ENCODE data around the gene C10orf143.

Gene C10orf143

DNA sequence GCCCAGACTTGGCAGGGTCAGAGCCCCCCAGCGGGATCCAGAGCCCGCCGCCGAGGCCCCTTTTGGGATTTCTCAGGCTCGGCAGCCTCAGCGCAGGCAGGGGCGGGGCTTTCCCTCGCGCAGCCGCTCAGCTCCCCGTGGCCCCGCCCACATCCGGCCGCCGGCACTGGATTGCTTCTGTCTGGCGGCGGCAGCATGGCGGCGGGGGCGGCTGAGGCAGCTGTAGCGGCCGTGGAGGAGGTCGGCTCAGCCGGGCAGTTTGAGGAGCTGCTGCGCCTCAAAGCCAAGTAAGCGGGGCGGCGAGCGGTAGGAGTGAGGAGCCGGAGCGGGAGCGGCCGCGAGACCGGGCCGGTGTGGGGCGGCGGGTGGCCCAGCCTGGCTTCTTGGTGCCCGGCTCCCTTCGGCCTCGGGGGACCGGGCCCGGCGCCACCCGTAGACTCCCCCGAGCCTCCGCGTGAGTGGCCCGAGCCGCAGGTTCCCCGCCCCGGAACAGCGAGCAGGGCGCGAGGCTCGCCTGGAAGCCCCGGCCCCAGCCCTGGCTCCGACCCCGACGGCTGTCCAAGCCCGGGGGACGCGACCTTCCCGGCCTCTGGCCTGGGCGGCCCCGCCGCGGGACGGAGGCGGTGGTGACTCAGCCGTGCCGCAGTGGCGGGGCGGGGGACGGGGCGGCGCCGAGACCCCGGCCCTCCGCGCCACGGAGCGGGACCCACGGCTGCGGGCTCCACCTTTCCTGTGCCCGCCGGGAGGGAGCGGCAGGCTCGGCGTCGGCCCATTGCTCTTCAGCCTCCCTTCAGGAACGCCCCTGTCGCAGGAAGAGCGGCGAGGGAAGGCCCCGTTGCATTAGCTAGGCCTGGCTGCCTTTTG is 25.8 kb upstream of the C10orf143 start, which contains the start of gene GLRX3:
Gene GLRX3 (plus strand): TSS at position 166 of the 864 bp plus-strand sequence. CDS start 30 bp downstream, at position 196.
- TF ChIP-seq, protein P1, sequence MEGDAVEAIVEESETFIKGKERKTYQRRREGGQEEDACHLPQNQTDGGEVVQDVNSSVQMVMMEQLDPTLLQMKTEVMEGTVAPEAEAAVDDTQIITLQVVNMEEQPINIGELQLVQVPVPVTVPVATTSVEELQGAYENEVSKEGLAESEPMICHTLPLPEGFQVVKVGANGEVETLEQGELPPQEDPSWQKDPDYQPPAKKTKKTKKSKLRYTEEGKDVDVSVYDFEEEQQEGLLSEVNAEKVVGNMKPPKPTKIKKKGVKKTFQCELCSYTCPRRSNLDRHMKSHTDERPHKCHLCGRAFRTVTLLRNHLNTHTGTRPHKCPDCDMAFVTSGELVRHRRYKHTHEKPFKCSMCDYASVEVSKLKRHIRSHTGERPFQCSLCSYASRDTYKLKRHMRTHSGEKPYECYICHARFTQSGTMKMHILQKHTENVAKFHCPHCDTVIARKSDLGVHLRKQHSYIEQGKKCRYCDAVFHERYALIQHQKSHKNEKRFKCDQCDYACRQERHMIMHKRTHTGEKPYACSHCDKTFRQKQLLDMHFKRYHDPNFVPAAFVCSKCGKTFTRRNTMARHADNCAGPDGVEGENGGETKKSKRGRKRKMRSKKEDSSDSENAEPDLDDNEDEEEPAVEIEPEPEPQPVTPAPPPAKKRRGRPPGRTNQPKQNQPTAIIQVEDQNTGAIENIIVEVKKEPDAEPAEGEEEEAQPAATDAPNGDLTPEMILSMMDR (IDR thresholded peaks at IDR 0.05; ENCODE audit: insufficient read depth, low read length, poor library complexity, severe bottlenecking): no peak

DNA sequence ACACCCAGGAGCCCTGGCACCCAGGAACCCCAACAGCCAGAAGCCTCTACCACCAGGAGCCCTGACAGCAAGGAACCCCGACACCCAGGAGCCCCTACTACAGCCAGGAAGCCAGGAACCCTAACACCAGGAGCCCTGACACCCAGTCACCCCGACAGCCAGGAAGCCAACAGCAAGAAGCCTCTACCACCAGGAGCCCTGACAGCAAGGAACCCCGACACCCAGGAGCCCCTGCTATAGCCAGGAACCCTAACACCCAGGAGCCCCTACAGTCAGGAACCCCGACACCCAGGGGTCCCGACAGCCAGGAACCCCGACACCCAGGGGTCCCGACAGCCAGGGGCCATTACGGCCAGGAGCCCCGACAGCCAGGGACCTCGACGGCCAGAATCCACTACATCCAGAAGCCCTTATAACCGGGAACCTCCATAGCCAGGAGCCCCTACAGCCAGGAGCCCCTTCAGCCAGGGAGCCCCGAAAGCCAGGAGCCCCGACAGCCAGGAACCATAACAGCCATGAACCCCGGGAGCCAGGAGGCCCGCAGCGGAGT is 25.1 kb upstream of the C10orf143 start:
- no peaks in the 10 kb centered on the region for H3K36me3 ChIP-seq (ENCODE audit: control insufficient read depth, insufficient read depth, low read length)
- TF ChIP-seq, protein P1 (IDR thresholded peaks at IDR 0.05; ENCODE audit: insufficient read depth, low read length, poor library complexity, severe bottlenecking): no peak
- no peaks in the 10 kb centered on the region for H3K27me3 ChIP-seq (replicated peaks; ENCODE audit: control insufficient read depth, insufficient read depth, low read length)
- DNase-seq (ENCODE audit: extremely low read depth, insufficient read length): no peak
- peak overlapping the region; percentile 81 for H3K4me3 ChIP-seq (replicated peaks; ENCODE audit: low read depth, low read length)

More for the DNA sequence above, 25.8 kb upstream of the C10orf143 start, which contains the start of gene GLRX3:
- no peaks in the 10 kb centered on the region for H3K27me3 ChIP-seq (replicated peaks; ENCODE audit: control insufficient read depth, insufficient read depth, low read length)
- H3K4me3 ChIP-seq (replicated peaks; ENCODE audit: low read depth, low read length): peak within 1 kb of the TSS; percentile 81
- DNase-seq (ENCODE audit: extremely low read depth, insufficient read length): peak; percentile 89
- no peaks in the 10 kb centered on the region for H3K36me3 ChIP-seq (ENCODE audit: control insufficient read depth, insufficient read depth, low read length)

DNA sequence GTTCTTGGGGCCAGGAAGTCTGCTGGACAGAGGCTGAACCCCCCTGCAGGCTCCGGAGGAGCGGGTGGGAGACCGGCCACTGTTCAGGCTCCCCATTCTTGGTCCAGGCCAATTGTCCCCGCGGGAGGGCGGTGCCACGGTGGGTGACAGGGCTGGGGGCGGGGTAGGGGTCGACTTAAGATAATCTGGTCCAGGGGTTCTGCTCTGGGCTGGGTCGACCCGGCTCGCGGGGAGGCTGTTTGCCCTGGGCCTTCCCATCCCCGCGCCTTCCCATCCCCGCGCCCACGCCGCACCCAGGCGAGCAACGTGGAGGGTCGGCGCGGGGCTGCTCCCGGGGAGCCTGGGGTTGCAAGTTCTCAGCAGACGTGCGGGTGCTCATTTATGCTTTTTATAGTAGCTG is 18.3 kb upstream of the C10orf143 start:
- H3K27me3 ChIP-seq (replicated peaks; ENCODE audit: control insufficient read depth, insufficient read depth, low read length): no peaks in the 10 kb centered on the region
- no peaks in the 10 kb centered on the region for H3K36me3 ChIP-seq (ENCODE audit: control insufficient read depth, insufficient read depth, low read length)
- DNase-seq (ENCODE audit: extremely low read depth, insufficient read length): no peak
- TF ChIP-seq, protein P1 (IDR thresholded peaks at IDR 0.05; ENCODE audit: insufficient read depth, low read length, poor library complexity, severe bottlenecking): no peak
- H3K4me3 ChIP-seq (replicated peaks; ENCODE audit: low read depth, low read length): no peak overlapping the region

DNA sequence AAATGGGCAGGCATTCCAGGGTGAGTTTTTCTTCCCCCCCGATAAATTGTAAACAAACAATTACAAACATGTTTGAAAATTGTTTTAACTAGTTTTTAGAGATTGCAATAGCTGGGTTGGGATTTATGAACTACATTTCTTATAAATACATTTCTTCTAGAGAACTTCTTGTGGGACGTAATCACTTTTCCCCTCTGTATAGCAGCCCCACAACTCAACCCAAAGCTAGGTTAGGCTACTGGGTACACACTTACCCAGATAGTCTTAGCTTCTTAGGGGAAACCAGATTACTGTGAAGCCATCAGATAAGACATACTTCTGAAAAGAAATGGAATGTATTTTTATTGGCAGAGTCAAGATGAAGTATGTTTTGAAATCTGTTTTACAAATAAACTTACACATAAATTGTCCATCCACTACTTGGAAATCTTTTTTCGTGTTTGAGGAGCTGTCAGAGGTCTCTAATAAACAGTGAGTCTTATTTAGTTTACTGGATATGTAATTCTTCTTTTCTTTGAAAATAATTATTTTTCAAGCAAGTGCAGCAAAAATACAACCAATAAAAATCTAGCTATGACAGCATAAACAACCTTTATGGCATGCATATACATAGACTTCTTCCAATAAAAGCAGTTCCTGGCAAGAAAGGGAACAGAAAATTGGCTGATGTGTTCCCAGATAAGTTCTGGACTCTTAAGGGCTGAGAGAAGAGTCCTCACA is 17.6 kb upstream of the C10orf143 start:
- Histone ChIP-seq H3K36me3 (ENCODE audit: control insufficient read depth, insufficient read depth, low read length) (no peaks in the 10 kb centered on the region), H3K27me3 (replicated peaks; ENCODE audit: control insufficient read depth, insufficient read depth, low read length) (no peaks in the 10 kb centered on the region), H3K4me3 (replicated peaks; ENCODE audit: low read depth, low read length) (no peak overlapping the region)
- DNase-seq (ENCODE audit: extremely low read depth, insufficient read length): no peak
- TF ChIP-seq, protein P1 (IDR thresholded peaks at IDR 0.05; ENCODE audit: insufficient read depth, low read length, poor library complexity, severe bottlenecking): no peak

DNA sequence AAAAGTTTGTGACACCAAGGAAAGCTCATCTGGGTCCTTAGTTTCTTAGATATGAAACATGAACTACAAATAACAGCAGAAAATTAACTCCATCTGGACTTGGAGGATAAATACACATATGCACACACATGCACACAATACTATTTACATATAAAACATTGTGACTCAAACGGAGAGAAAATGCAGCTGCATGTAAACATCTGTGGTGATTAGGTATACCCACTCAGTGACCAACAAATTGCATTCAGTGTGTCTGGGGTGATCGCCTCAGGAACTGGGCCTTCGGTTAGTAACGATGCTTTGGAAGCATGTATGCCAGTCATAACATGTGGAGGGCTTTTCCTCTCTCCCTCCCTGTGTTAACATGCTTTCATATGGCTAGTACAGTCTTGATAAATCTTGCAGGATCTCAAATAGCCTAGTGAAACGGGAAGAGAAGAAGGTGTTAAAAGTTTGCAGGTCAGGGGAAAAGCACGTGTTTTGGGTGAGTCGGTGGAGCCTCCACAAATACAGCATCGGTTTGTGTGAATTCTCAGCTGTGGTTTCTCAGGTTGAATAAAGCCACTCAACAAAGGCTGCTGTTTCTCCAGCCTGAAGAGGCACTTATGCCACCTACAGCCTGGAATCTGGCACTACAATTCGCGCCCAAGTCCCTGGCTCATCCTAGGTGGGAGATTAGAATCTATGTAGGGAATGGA is 16.9 kb upstream of the C10orf143 start:
- no peaks in the 10 kb centered on the region for H3K27me3 ChIP-seq (replicated peaks; ENCODE audit: control insufficient read depth, insufficient read depth, low read length)
- TF ChIP-seq, protein P1 (IDR thresholded peaks at IDR 0.05; ENCODE audit: insufficient read depth, low read length, poor library complexity, severe bottlenecking): peak; percentile 77
- no peaks in the 10 kb centered on the region for H3K36me3 ChIP-seq (ENCODE audit: control insufficient read depth, insufficient read depth, low read length)
- no peak overlapping the region for H3K4me3 ChIP-seq (replicated peaks; ENCODE audit: low read depth, low read length)
- DNase-seq (ENCODE audit: extremely low read depth, insufficient read length): no peak

All from GM06990 (cell line).